ENCODE measurements around the gene STS. TPM values are rescaled to one million over a fixed set of nuclear protein-coding genes. Genes with fewer than 3 reads are reported as not detected.

Gene STS
- total RNA-seq, 3 donors from 2014 or later (not counting 1 experiment from before 2014, with no cell fraction given): 2.4 to 4.6 (median 2.8) TPM

DNA sequence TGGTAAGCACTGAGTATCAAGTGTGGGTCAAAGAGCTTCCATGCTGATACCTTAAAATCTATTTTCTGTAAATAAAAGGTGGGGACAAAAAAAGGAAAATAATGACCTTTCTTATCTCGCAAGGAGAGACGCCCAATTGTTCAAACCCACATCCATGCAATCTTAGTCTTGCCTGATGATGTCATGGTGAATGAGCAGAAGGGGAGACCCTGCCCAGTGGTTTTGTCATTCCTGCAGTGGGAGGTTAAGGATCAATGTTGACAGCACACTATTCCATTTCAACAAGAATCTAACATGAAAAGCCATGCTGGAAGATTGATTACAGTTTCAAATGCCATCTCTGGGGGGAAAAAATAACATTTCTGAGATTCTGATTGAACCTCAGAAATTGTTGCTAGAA is 41.2 kb downstream of the STS start:
- no peak overlapping the region for H3K27ac Mint-ChIP-seq
- H3K9me3 Mint-ChIP-seq: no peaks in the 10 kb centered on the region
- Histone ChIP-seq H3K9me3 (ENCODE audit: control insufficient read depth, insufficient read depth, low read length) (no peaks in the 10 kb centered on the region), H3K27ac (ENCODE audit: low read length) (no peak overlapping the region), H3K27me3 (ENCODE audit: control insufficient read depth, insufficient read depth, low read length) (no peaks in the 10 kb centered on the region), H3K36me3 (ENCODE audit: control insufficient read depth, insufficient read depth, low read length) (no peaks in the 10 kb centered on the region), H3K4me3 (ENCODE audit: low read length) (no peak overlapping the region), H3K4me1 (ENCODE audit: control insufficient read depth, insufficient read depth, low read length) (no peaks in the 10 kb centered on the region)
- DNase-seq: no peak
- H3K4me1 Mint-ChIP-seq: peaks cover 0 to 14% of the 10 kb centered on the region in 2 donors
- ATAC-seq: no peak
- no peaks in the 10 kb centered on the region for H3K36me3 Mint-ChIP-seq
- no peaks in the 10 kb centered on the region for H3K27me3 Mint-ChIP-seq (ENCODE audit: low read depth in 2 of 2)
- no CpG with 5 or more reads among the region's 2 CpGs for WGBS (ENCODE audit: insufficient coverage)
- H3K4me3 Mint-ChIP-seq: no peak overlapping the region
- TF ChIP-seq, protein P1, sequence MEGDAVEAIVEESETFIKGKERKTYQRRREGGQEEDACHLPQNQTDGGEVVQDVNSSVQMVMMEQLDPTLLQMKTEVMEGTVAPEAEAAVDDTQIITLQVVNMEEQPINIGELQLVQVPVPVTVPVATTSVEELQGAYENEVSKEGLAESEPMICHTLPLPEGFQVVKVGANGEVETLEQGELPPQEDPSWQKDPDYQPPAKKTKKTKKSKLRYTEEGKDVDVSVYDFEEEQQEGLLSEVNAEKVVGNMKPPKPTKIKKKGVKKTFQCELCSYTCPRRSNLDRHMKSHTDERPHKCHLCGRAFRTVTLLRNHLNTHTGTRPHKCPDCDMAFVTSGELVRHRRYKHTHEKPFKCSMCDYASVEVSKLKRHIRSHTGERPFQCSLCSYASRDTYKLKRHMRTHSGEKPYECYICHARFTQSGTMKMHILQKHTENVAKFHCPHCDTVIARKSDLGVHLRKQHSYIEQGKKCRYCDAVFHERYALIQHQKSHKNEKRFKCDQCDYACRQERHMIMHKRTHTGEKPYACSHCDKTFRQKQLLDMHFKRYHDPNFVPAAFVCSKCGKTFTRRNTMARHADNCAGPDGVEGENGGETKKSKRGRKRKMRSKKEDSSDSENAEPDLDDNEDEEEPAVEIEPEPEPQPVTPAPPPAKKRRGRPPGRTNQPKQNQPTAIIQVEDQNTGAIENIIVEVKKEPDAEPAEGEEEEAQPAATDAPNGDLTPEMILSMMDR (IDR thresholded peaks at IDR 0.05): no peak
- intact Hi-C loops (cut with micrococcal nuclease): no loop called here

DNA sequence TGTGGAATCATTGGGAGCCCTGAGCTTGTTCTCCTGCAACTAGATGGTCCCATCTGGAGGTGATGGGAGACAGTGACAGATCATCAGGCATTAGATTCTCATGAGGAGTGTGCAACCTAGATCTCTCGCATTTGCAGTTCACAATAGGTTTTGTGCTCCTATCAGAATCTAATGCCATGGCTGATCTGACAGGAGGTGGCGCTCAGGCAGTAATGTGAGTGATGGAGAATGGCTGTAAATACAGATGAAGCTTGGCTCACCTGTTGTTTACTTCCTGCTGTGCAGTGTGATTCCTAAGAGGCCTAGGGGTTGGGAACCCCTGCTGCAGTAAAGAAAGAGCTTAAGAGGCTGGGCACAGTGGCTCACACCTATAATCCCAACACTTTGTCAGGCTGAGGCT is 42.6 kb downstream of the STS start:
- no peaks in the 10 kb centered on the region for H3K27me3 ChIP-seq (ENCODE audit: control insufficient read depth, insufficient read depth, low read length)
- TF ChIP-seq, protein P1 (IDR thresholded peaks at IDR 0.05): no peak
- ATAC-seq (no peak), DNase-seq (no peak)
- H3K27ac Mint-ChIP-seq: no peak overlapping the region
- H3K4me1 ChIP-seq (ENCODE audit: control insufficient read depth, insufficient read depth, low read length): no peaks in the 10 kb centered on the region
- no peaks in the 10 kb centered on the region for H3K36me3 ChIP-seq (ENCODE audit: control insufficient read depth, insufficient read depth, low read length)
- H3K36me3 Mint-ChIP-seq: no peaks in the 10 kb centered on the region
- intact Hi-C loops (cut with micrococcal nuclease): no loop called here
- no peaks in the 10 kb centered on the region for H3K9me3 Mint-ChIP-seq
- no peaks in the 10 kb centered on the region for H3K9me3 ChIP-seq (ENCODE audit: control insufficient read depth, insufficient read depth, low read length)
- H3K4me1 Mint-ChIP-seq: peaks cover 0 to 14% of the 10 kb centered on the region in 2 donors
- 100% methylated on average over 2 of the region's 2 CpGs for WGBS (ENCODE audit: insufficient coverage)
- H3K4me3 ChIP-seq (ENCODE audit: low read length): no peak overlapping the region
- H3K27ac ChIP-seq (ENCODE audit: low read length): no peak overlapping the region
- no peak overlapping the region for H3K4me3 Mint-ChIP-seq
- H3K27me3 Mint-ChIP-seq (ENCODE audit: low read depth in 2 of 2): no peaks in the 10 kb centered on the region

DNA sequence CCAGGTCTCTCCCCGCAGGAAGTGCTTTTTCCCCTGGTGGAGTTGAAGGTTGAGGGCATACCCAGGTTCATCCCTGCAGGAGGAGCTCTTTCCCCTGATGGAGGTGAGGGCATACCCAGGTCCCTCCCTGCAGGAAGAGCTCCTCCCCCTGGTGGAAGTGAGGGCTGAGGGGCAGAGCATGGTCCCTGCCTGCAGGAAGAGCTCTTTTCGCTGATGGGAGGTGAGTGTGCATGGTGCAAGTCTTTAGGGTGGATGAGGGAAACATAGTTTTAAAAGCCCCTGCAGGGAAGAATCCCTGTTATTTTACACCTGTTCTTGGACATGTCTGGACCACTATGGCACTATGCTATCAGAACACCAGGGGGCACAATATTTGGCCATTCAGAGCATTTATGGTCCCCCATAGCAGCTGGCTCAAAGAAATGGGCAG is 44.2 kb downstream of the STS start:
- no peaks in the 10 kb centered on the region for H3K36me3 ChIP-seq (ENCODE audit: control insufficient read depth, insufficient read depth, low read length)
- no peaks in the 10 kb centered on the region for H3K36me3 Mint-ChIP-seq
- intact Hi-C loops (cut with micrococcal nuclease): no loop called here
- H3K4me3 ChIP-seq (ENCODE audit: low read length): no peak overlapping the region
- no peaks in the 10 kb centered on the region for H3K27me3 Mint-ChIP-seq (ENCODE audit: low read depth in 2 of 2)
- no peak overlapping the region for H3K27ac ChIP-seq (ENCODE audit: low read length)
- no peak overlapping the region for H3K27ac Mint-ChIP-seq
- DNase-seq (no peak), ATAC-seq (no peak)
- no peaks in the 10 kb centered on the region for H3K4me1 ChIP-seq (ENCODE audit: control insufficient read depth, insufficient read depth, low read length)
- WGBS (ENCODE audit: insufficient coverage): 93% methylated on average over 2 of the region's 2 CpGs
- TF ChIP-seq, protein P1 (IDR thresholded peaks at IDR 0.05): no peak
- no peaks in the 10 kb centered on the region for H3K9me3 Mint-ChIP-seq
- no peaks in the 10 kb centered on the region for H3K27me3 ChIP-seq (ENCODE audit: control insufficient read depth, insufficient read depth, low read length)
- H3K4me1 Mint-ChIP-seq: peaks cover 0 to 8% of the 10 kb centered on the region in 2 donors
- H3K4me3 Mint-ChIP-seq: no peak overlapping the region
- no peaks in the 10 kb centered on the region for H3K9me3 ChIP-seq (ENCODE audit: control insufficient read depth, insufficient read depth, low read length)

DNA sequence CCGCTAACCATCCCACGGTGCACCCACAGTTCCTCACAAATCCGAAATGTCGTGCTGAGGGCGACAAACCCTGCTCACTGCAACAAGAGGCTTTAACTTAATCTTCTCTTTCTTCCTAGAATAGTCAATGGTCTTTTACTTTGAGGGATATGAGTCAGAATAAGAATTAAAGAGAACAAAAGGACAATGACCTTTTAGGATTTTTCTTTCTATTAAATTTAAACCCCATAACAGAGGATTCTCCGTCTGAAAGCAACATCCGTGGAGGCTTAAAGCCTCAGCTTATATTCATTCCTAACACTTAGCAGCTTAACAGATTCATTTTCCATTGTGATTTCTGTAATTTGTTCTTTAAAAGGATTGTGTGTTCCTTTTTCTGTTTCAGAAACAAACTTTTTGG is 45.4 kb downstream of the STS start:
- no peaks in the 10 kb centered on the region for H3K27me3 ChIP-seq (ENCODE audit: control insufficient read depth, insufficient read depth, low read length)
- intact Hi-C loops (cut with micrococcal nuclease): no loop called here
- no peak for DNase-seq
- Mint-ChIP-seq H3K27ac (no peak overlapping the region), H3K4me1 (peaks cover 0 to under 1% of the 10 kb centered on the region in 2 donors), H3K36me3 (no peaks in the 10 kb centered on the region), H3K4me3 (no peak overlapping the region), H3K9me3 (no peaks in the 10 kb centered on the region), H3K27me3 (ENCODE audit: low read depth in 2 of 2) (no peaks in the 10 kb centered on the region)
- no peaks in the 10 kb centered on the region for H3K36me3 ChIP-seq (ENCODE audit: control insufficient read depth, insufficient read depth, low read length)
- no peak overlapping the region for H3K4me3 ChIP-seq (ENCODE audit: low read length)
- WGBS (ENCODE audit: insufficient coverage): 100% methylated on average over 4 of the region's 7 CpGs
- H3K4me1 ChIP-seq (ENCODE audit: control insufficient read depth, insufficient read depth, low read length): no peaks in the 10 kb centered on the region
- no peak overlapping the region for H3K27ac ChIP-seq (ENCODE audit: low read length)
- H3K9me3 ChIP-seq (ENCODE audit: control insufficient read depth, insufficient read depth, low read length): no peaks in the 10 kb centered on the region
- TF ChIP-seq, protein P1 (IDR thresholded peaks at IDR 0.05): no peak
- no peak for ATAC-seq

All from natural killer cell (primary cell).